Erythroblast (primary cell): Measurements from ENCODE around the gene PPDPF.

Source experiments
- DNase-seq, 2 experiments: peaks; one replicate each; lab custom pipeline; 2025; lab: John Stamatoyannopoulos, UW
- GATA1 ChIP-seq: IDR thresholded peaks from 2 replicates; pipeline ENCODE4 v1.6.1; 2011; ENCODE audit warnings: low read depth, mild to moderate bottlenecking, control low read depth, low read length, moderate library complexity
- POLR2A ChIP-seq: IDR thresholded peaks from 2 replicates; pipeline ENCODE4 v1.6.1; 2011; ENCODE audit warnings: mild to moderate bottlenecking, low read length

The PPDPF gene

GRCh38 chr20:63518351-63518861 lies 2.2 kb upstream of the PPDPF start:
- DNase-seq, result no peak
- no peak for TF ChIP-seq GATA1
- TF ChIP-seq POLR2A, result no peak

- no peak for TF ChIP-seq POLR2A
- DNase-seq, result no peak
Observed at GRCh38 chr20:63518946-63519667, 1.5 kb upstream of the PPDPF start.

- TF ChIP-seq GATA1 (no peak), POLR2A (no peak)
Observed at GRCh38 chr20:63519668-63520503, 679 bp upstream of the PPDPF start.

GRCh38 chr20:63520934-63521601 lies 503 bp downstream of the PPDPF start:
- no peak for TF ChIP-seq GATA1
- peak; percentile 42 for TF ChIP-seq POLR2A
- DNase-seq, result peak; percentile 84 to 90

More at GRCh38 chr20:63519668-63520503, 679 bp upstream of the PPDPF start:
- peak; percentile 64 to 70 for DNase-seq

- no peak for DNase-seq
- TF ChIP-seq GATA1, result no peak
- TF ChIP-seq POLR2A, result no peak
Observed at GRCh38 chr20:63521602-63522001, 1.0 kb downstream of the PPDPF start.

- TF ChIP-seq GATA1 (no peak), POLR2A (no peak)
- DNase-seq, result peak; percentile 43 to 50
Observed at GRCh38 chr20:63522091-63522868, 1.7 kb downstream of the PPDPF start.

- TF ChIP-seq POLR2A (no peak), GATA1 (no peak)
- DNase-seq, result no peak
Observed at GRCh38 chr20:63522981-63523611, 2.5 kb downstream of the PPDPF start.

GRCh38 chr20:63525185-63525584 lies 4.6 kb downstream of the PPDPF start:
- TF ChIP-seq GATA1 (no peak), POLR2A (no peak)
- no peak for DNase-seq

- TF ChIP-seq POLR2A (no peak), GATA1 (no peak)
- no peak for DNase-seq
Observed at GRCh38 chr20:63525971-63526370, 5.4 kb downstream of the PPDPF start.

GRCh38 chr20:63527184-63527583 lies 6.6 kb downstream of the PPDPF start:
- TF ChIP-seq GATA1, result no peak
- TF ChIP-seq POLR2A, result no peak
- no peak for DNase-seq

GRCh38 chr20:63529180-63529860 lies 8.8 kb downstream of the PPDPF start:
- no peak for DNase-seq
- TF ChIP-seq POLR2A (peak; percentile 16), GATA1 (no peak)
